MM.1S (cell line): Measurements from ENCODE around the gene EFEMP2.

Experiments used
- DNase-seq: peaks from one replicate; pipeline ENCODE4 v3.0.0-alpha.2; 2015
- H2AFZ ChIP-seq: fragments of 300-600 bp; sonication (generic); 2 replicates; pipeline ENCODE4 v1.6.0; 2016; ENCODE audit warnings: antibody characterized with exemption, low read length
- H3F3A ChIP-seq: fragments of 300-600 bp; sonication (generic); 2 replicates; pipeline ENCODE4 v1.6.1; 2016; ENCODE audit warnings: mild to moderate bottlenecking, antibody characterized with exemption, low read length, moderate library complexity, mixed read lengths; ENCODE audit not compliant: insufficient read depth
- H3K27ac ChIP-seq: fragments of 300-600 bp; sonication (generic); 2 replicates; pipeline ENCODE4 v1.5.1; 2016; ENCODE audit warnings: mild to moderate bottlenecking, low read length
- H3K27me3 ChIP-seq: fragments of 300-600 bp; sonication (generic); replicated peaks from 2 replicates; pipeline ENCODE4 v1.6.0; 2016; ENCODE audit warnings: low read length; ENCODE audit not compliant: insufficient read depth
- H3K36me3 ChIP-seq: fragments of 300-600 bp; sonication (generic); replicated peaks from 2 replicates; pipeline ENCODE4 v1.6.1; 2016; ENCODE audit warnings: mild to moderate bottlenecking, low read length, mixed read lengths; ENCODE audit not compliant: insufficient read depth
- H3K4me1 ChIP-seq: fragments of 300-600 bp; sonication (generic); 2 replicates; pipeline ENCODE4 v1.6.1; 2016; ENCODE audit warnings: low read length, mixed read lengths
- H3K4me2 ChIP-seq: fragments of 300-600 bp; sonication (generic); 2 replicates; pipeline ENCODE4 v1.6.0; 2016; ENCODE audit warnings: low read depth, low read length
- H3K4me3 ChIP-seq: fragments of 300-600 bp; sonication (generic); 2 replicates; pipeline ENCODE4 v1.5.1; 2016; ENCODE audit warnings: low read length, mixed read lengths
- H3K79me2 ChIP-seq: fragments of 300-600 bp; sonication (generic); 2 replicates; pipeline ENCODE4 v1.6.1; 2016; ENCODE audit warnings: mixed run types, low read length, mixed read lengths
- H3K9ac ChIP-seq: fragments of 300-600 bp; sonication (generic); 2 replicates; pipeline ENCODE4 v1.6.1; 2016; ENCODE audit warnings: low read length, mixed read lengths
- H3K9me2 ChIP-seq: fragments of 300-600 bp; sonication (generic); replicated peaks from 2 replicates; pipeline ENCODE4 v1.6.1; 2016; ENCODE audit warnings: mild to moderate bottlenecking, low read length, mixed read lengths; ENCODE audit not compliant: insufficient read depth
- H3K9me3 ChIP-seq: fragments of 300-600 bp; sonication (generic); replicated peaks from 2 replicates; pipeline ENCODE4 v1.6.1; 2016; ENCODE audit warnings: mild to moderate bottlenecking, low read length, mixed read lengths; ENCODE audit not compliant: insufficient read depth
- H4K20me1 ChIP-seq: fragments of 300-600 bp; sonication (generic); 2 replicates; pipeline ENCODE4 v1.6.1; 2016; ENCODE audit warnings: mild to moderate bottlenecking, low read length, moderate library complexity, mixed read lengths; ENCODE audit not compliant: insufficient read depth
- EZH2 ChIP-seq: fragments of 300-600 bp; sonication (generic); optimal IDR thresholded peaks from 2 replicates; pipeline ENCODE3; 2017; ENCODE audit warnings: low read depth, mild to moderate bottlenecking, antibody characterized with exemption, low read length, mixed read lengths
- EZH2phosphoT487 ChIP-seq: fragments of 300-600 bp; sonication (generic); IDR thresholded peaks from 2 replicates; pipeline ENCODE4 v1.6.1; 2018; ENCODE audit warnings: antibody characterized with exemption, low read length
- TF ChIP-seq, protein P1 (sequence below): fragments of 300-600 bp; sonication (generic); IDR thresholded peaks from 2 replicates; pipeline ENCODE4 v1.5.1; 2016; ENCODE audit warnings: antibody characterized with exemption, low read length, mixed read lengths

Gene EFEMP2

DNA sequence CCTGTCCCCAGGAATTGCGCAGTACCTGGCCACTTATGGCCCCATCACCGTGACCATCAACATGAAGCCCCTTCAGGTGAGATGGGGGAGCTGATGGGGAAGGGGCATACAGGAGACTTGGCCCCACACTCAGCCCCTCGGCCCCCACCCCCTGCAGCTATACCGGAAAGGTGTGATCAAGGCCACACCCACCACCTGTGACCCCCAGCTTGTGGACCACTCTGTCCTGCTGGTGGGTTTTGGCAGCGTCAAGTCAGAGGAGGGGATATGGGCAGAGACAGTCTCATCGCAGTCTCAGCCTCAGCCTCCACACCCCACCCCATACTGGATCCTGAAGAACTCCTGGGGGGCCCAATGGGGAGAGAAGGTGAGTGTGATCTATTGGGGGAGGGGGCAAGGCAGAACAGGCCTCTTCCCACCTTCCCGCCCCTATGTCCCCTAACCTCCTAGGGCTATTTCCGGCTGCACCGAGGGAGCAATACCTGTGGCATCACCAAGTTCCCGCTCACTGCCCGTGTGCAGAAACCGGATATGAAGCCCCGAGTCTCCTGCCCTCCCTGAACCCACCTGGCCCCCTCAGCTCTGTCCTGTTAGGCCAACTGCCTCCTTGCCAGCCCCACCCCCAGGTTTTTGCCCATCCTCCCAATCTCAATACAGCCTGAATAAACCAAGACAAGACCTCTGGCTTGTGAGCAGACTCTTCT lies 10.6 kb upstream of the EFEMP2 start:
- peaks cover 26% of the 10 kb centered on the region for H3K79me2 ChIP-seq
- H3F3A ChIP-seq = 0 out of 2 replicates have a peak, but pooled peaks cover 7% of the 10 kb centered on the region
- no peak for TF ChIP-seq EZH2
- TF ChIP-seq, protein P1, sequence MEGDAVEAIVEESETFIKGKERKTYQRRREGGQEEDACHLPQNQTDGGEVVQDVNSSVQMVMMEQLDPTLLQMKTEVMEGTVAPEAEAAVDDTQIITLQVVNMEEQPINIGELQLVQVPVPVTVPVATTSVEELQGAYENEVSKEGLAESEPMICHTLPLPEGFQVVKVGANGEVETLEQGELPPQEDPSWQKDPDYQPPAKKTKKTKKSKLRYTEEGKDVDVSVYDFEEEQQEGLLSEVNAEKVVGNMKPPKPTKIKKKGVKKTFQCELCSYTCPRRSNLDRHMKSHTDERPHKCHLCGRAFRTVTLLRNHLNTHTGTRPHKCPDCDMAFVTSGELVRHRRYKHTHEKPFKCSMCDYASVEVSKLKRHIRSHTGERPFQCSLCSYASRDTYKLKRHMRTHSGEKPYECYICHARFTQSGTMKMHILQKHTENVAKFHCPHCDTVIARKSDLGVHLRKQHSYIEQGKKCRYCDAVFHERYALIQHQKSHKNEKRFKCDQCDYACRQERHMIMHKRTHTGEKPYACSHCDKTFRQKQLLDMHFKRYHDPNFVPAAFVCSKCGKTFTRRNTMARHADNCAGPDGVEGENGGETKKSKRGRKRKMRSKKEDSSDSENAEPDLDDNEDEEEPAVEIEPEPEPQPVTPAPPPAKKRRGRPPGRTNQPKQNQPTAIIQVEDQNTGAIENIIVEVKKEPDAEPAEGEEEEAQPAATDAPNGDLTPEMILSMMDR = no peak
- TF ChIP-seq EZH2phosphoT487 = no peak
- no peak overlapping the region for H3K4me2 ChIP-seq
- H3K9me2 ChIP-seq = no peaks in the 10 kb centered on the region
- H2AFZ ChIP-seq = no peak overlapping the region
- no peak overlapping the region for H3K9ac ChIP-seq
- H3K4me1 ChIP-seq = peaks cover 25% of the 10 kb centered on the region
- no peak overlapping the region for H3K4me3 ChIP-seq
- no peak overlapping the region for H3K27ac ChIP-seq
- H4K20me1 ChIP-seq = no peaks in the 10 kb centered on the region
- no peak for DNase-seq
- H3K9me3 ChIP-seq = no peaks in the 10 kb centered on the region
- peaks cover 8% of the 10 kb centered on the region for H3K36me3 ChIP-seq
- no peaks in the 10 kb centered on the region for H3K27me3 ChIP-seq

DNA sequence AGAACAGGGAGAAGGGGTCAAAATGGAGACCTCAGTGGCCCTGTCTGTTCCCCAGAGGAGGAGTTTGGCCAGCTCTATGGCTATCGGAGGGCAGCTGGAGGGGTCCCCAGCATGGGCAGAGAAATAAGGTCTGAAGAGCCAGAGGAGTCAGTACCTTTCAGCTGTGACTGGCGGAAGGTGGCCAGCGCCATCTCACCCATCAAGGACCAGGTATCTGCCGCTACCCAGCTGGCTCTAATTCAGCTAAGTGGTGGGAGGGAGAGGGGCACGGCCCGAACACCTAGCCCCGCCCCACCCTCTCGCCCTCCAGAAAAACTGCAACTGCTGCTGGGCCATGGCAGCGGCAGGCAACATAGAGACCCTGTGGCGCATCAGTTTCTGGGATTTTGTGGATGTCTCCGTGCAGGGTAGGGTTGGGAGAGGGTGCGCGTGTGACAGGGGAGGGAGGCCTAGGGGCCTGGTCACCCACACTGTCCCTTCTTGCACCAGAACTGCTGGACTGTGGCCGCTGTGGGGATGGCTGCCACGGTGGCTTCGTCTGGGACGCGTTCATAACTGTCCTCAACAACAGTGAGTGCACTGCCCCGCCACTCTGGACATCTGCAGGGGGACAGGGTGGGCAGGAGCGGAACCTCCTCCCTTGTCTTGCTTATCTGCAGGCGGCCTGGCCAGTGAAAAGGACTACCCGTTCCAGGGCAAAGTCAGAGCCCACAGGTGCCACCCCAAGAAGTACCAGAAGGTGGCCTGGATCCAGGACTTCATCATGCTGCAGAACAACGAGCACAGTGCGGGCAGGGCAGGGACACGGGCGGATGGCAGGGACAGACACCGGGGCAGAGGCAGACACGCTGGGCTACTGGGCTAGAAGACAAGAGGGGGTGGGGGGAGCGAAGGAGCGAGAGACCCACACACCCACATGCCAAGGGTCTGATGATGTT lies 9.8 kb upstream of the EFEMP2 start:
- Histone ChIP-seq H3K36me3 (peaks cover 8% of the 10 kb centered on the region), H3K79me2 (peaks cover 18% of the 10 kb centered on the region), H3K4me3 (no peak overlapping the region), H3K4me2 (no peak overlapping the region), H3K9me3 (no peaks in the 10 kb centered on the region), H3K9me2 (no peaks in the 10 kb centered on the region), H2AFZ (no peak overlapping the region), H3K4me1 (peaks cover 20% of the 10 kb centered on the region), H3K9ac (no peak overlapping the region), H3K27ac (no peak overlapping the region), H3F3A (no peaks in the 10 kb centered on the region), H4K20me1 (no peaks in the 10 kb centered on the region), H3K27me3 (no peaks in the 10 kb centered on the region)
- TF ChIP-seq, protein P1 = no peak
- no peak for TF ChIP-seq EZH2
- TF ChIP-seq EZH2phosphoT487 = no peak
- no peak for DNase-seq

GRCh38 chr11:65880844-65881421 lies 8.3 kb upstream of the EFEMP2 start:
- H3K79me2 ChIP-seq = peaks cover 8% of the 10 kb centered on the region
- no peak overlapping the region for H3K4me3 ChIP-seq
- H3K9me2 ChIP-seq = no peaks in the 10 kb centered on the region
- no peaks in the 10 kb centered on the region for H3F3A ChIP-seq
- H3K9me3 ChIP-seq = no peaks in the 10 kb centered on the region
- TF ChIP-seq EZH2phosphoT487 = no peak
- H3K4me1 ChIP-seq = peaks cover 12% of the 10 kb centered on the region; the same call in 1 of the 2 replicates
- DNase-seq = no peak
- no peak overlapping the region for H3K27ac ChIP-seq
- H4K20me1 ChIP-seq = no peaks in the 10 kb centered on the region
- no peaks in the 10 kb centered on the region for H3K27me3 ChIP-seq
- H3K4me2 ChIP-seq = no peak overlapping the region
- H3K36me3 ChIP-seq = peaks cover 8% of the 10 kb centered on the region
- H3K9ac ChIP-seq = no peak overlapping the region
- no peak overlapping the region for H2AFZ ChIP-seq
